Activated CD8-positive, alpha-beta T cell treated with anti-CD3 and anti-CD28 coated beads, Interleukin-2, amount 10 ng/mL, durations not matched to agents 7 days and 5 days (primary cell): ENCODE data around the gene ZNF57. TPM values are rescaled to one million over a fixed set of nuclear protein-coding genes. Genes with fewer than 3 reads are reported as not detected.
"Not testable (repeated sequence)": the region's sequence is repeated elsewhere in the genome, so short reads cannot be mapped to it uniquely, and the experiment has no call there.

Source experiments
- ATAC-seq: fragments of 150-1000 bp; cut with Tn5 transposase; one replicate; pipeline ENCODE4 v1.10.0; 2021; ENCODE audit warnings: moderate library complexity
- CTCF ChIA-PET: fragments of 350-600 bp; sonication (Branson Sonifier 250); formaldehyde crosslinking; loops from one replicate; lab custom pipeline; 2021; ENCODE audit warnings: antibody characterized with exemption; lab: Charles Lee
- POLR2A ChIA-PET: fragments of 350-600 bp; sonication (Branson Sonifier 250); formaldehyde crosslinking; loops from one replicate; lab custom pipeline; 2021; ENCODE audit warnings: antibody characterized with exemption; lab: Charles Lee
- DNase-seq: peaks from one replicate; pipeline ENCODE4 v3.0.0-alpha.2; 2020
- H3K27ac Mint-ChIP-seq: one replicate; pipeline ENCODE4 v1.8.0; 2021; ENCODE audit warnings: mild to moderate bottlenecking, mixed read lengths
- H3K27me3 Mint-ChIP-seq: one replicate; pipeline ENCODE4 v1.8.0; 2021; ENCODE audit warnings: low read depth, mixed read lengths
- H3K36me3 Mint-ChIP-seq: one replicate; pipeline ENCODE4 v1.8.0; 2021; ENCODE audit warnings: low read depth, mixed read lengths
- H3K4me1 Mint-ChIP-seq: one replicate; pipeline ENCODE4 v1.8.0; 2021; ENCODE audit warnings: low read depth, mixed read lengths
- H3K4me3 Mint-ChIP-seq: one replicate; pipeline ENCODE4 v1.8.0; 2021; ENCODE audit warnings: mild to moderate bottlenecking, mixed read lengths
- H3K9me3 Mint-ChIP-seq: one replicate; pipeline ENCODE4 v1.8.0; 2022; ENCODE audit warnings: mixed read lengths; ENCODE audit not compliant: insufficient read depth
- total RNA-seq, 2 experiments: library from RNA; stranded (reverse); gene quantifications; one replicate each; pipeline ENCODE4 v1.2.3, GENCODE V29; 2021

ZNF57 gene
- total RNA-seq, 2 experiments from 2014 or later, result 4.0 to 4.5 TPM

GRCh38 chr19:2905918-2906519 is 5.3 kb downstream of the ZNF57 start:
- Mint-ChIP-seq H3K4me1 (peaks cover 17% of the 10 kb centered on the region), H3K4me3 (no peak overlapping the region), H3K27me3 (no peaks in the 10 kb centered on the region), H3K36me3 (peaks cover 11% of the 10 kb centered on the region), H3K27ac (no peak overlapping the region), H3K9me3 (no peaks in the 10 kb centered on the region)
- CTCF ChIA-PET, result interaction anchor here (1.1 kb wide), 1 partner anchor 19 kb away, joined by 4 read pairs; no protein-coding TSS in a partner anchor
- POLR2A ChIA-PET, result no interaction called here
- ATAC-seq (no peak), DNase-seq (no peak)

- no peak overlapping the region for H3K4me3 Mint-ChIP-seq
- no peaks in the 10 kb centered on the region for H3K27me3 Mint-ChIP-seq
- no peak for ATAC-seq
- H3K9me3 Mint-ChIP-seq, result peaks cover 3% of the 10 kb centered on the region
- no peak overlapping the region for H3K27ac Mint-ChIP-seq
- peaks cover 14% of the 10 kb centered on the region for H3K36me3 Mint-ChIP-seq
- ChIA-PET POLR2A (no interaction called here), CTCF (interaction anchor here (1.1 to 2.5 kb wide), 2 partner anchors 19 to 43 kb away, joined by 4 to 11 read pairs; no protein-coding TSS in a partner anchor)
- H3K4me1 Mint-ChIP-seq, result peaks cover 15% of the 10 kb centered on the region
- no peak for DNase-seq
Observed at GRCh38 chr19:2906631-2907195, 6.0 kb downstream of the ZNF57 start.

- Mint-ChIP-seq H3K9me3 (peaks cover 27% of the 10 kb centered on the region), H3K36me3 (peaks cover 59% of the 10 kb centered on the region), H3K4me3 (no peak overlapping the region), H3K27ac (no peak overlapping the region), H3K4me1 (peaks cover 7% of the 10 kb centered on the region), H3K27me3 (no peaks in the 10 kb centered on the region)
- ChIA-PET CTCF (interaction anchor here (0.8 to 1.6 kb wide), 3 partner anchors 39 to 188 kb away, joined by 3 to 4 read pairs (median 3); no protein-coding TSS in a partner anchor), POLR2A (interaction anchor here (0.7 to 1.1 kb wide), 2 partner anchors 17 to 32 kb away, joined by 3 read pairs; no protein-coding TSS in a partner anchor)
- DNase-seq (no peak), ATAC-seq (no peak)
Observed at GRCh38 chr19:2912306-2912705, 11.6 kb downstream of the ZNF57 start.

GRCh38 chr19:2917275-2918184 is 16.8 kb downstream of the ZNF57 start:
- Mint-ChIP-seq H3K27ac (no peak overlapping the region), H3K9me3 (peaks cover 30% of the 10 kb centered on the region), H3K4me3 (no peak overlapping the region), H3K4me1 (no peaks in the 10 kb centered on the region), H3K36me3 (peaks cover 65% of the 10 kb centered on the region), H3K27me3 (no peaks in the 10 kb centered on the region)
- ATAC-seq, result no peak
- ChIA-PET POLR2A (interaction anchor here (0.7 kb wide), 1 partner anchor 13 kb away, joined by 4 read pairs; no protein-coding TSS in a partner anchor), CTCF (interaction anchor here (0.7 kb wide), 1 partner anchor 494 kb away, joined by 3 read pairs; no protein-coding TSS in a partner anchor)
- no peak for DNase-seq

GRCh38 chr19:2922987-2923386 is 22.3 kb downstream of the ZNF57 start:
- no peak overlapping the region for H3K4me3 Mint-ChIP-seq
- POLR2A ChIA-PET, result no interaction called here
- H3K36me3 Mint-ChIP-seq, result peaks cover 26% of the 10 kb centered on the region
- H3K27me3 Mint-ChIP-seq, result no peaks in the 10 kb centered on the region
- H3K27ac Mint-ChIP-seq, result no peak overlapping the region
- CTCF ChIA-PET, result interaction anchor here (0.7 to 2.7 kb wide), 3 partner anchors 11 to 38 kb away, joined by 3 to 10 read pairs (median 3); no protein-coding TSS in a partner anchor
- DNase-seq (no peak), ATAC-seq (no peak)
- H3K9me3 Mint-ChIP-seq, result peaks cover 10% of the 10 kb centered on the region
- H3K4me1 Mint-ChIP-seq, result no peaks in the 10 kb centered on the region

GRCh38 chr19:2923510-2923909 is 22.8 kb downstream of the ZNF57 start:
- no peak overlapping the region for H3K27ac Mint-ChIP-seq
- peaks cover 6% of the 10 kb centered on the region for H3K9me3 Mint-ChIP-seq
- no peaks in the 10 kb centered on the region for H3K4me1 Mint-ChIP-seq
- peaks cover 22% of the 10 kb centered on the region for H3K36me3 Mint-ChIP-seq
- ChIA-PET CTCF (interaction anchor here (0.6 to 2.7 kb wide), 4 partner anchors 10 to 710 kb away, joined by 3 to 10 read pairs (median 4); no protein-coding TSS in a partner anchor), POLR2A (interaction anchor here (0.9 kb wide), 1 partner anchor 27 kb away, joined by 3 read pairs; no protein-coding TSS in a partner anchor)
- no peak overlapping the region for H3K4me3 Mint-ChIP-seq
- DNase-seq (no peak), ATAC-seq (no peak)
- H3K27me3 Mint-ChIP-seq, result no peaks in the 10 kb centered on the region

- H3K9me3 Mint-ChIP-seq, result peaks cover 8% of the 10 kb centered on the region
- no peaks in the 10 kb centered on the region for H3K4me1 Mint-ChIP-seq
- ChIA-PET CTCF (no interaction called here), POLR2A (no interaction called here)
- DNase-seq (no peak), ATAC-seq (no peak)
- no peaks in the 10 kb centered on the region for H3K27me3 Mint-ChIP-seq
- H3K27ac Mint-ChIP-seq, result no peak overlapping the region
- peaks cover 16% of the 10 kb centered on the region for H3K36me3 Mint-ChIP-seq
- H3K4me3 Mint-ChIP-seq, result no peak overlapping the region
Observed at GRCh38 chr19:2926341-2927031, 25.8 kb downstream of the ZNF57 start.

GRCh38 chr19:2927032-2927430 is 26.3 kb downstream of the ZNF57 start:
- H3K4me1 Mint-ChIP-seq, result no peaks in the 10 kb centered on the region
- no peaks in the 10 kb centered on the region for H3K27me3 Mint-ChIP-seq
- ChIA-PET POLR2A (no interaction called here), CTCF (no interaction called here)
- peaks cover 10% of the 10 kb centered on the region for H3K9me3 Mint-ChIP-seq
- H3K36me3 Mint-ChIP-seq, result peaks cover 18% of the 10 kb centered on the region
- no peak overlapping the region for H3K27ac Mint-ChIP-seq
- no peak overlapping the region for H3K4me3 Mint-ChIP-seq
- no peak for ATAC-seq
- DNase-seq, result no peak

GRCh38 chr19:2933490-2933910 is 32.8 kb downstream of the ZNF57 start:
- CTCF ChIA-PET, result interaction anchor here (0.8 to 1.2 kb wide), 2 partner anchors 10 to 170 kb away, joined by 3 read pairs; no protein-coding TSS in a partner anchor
- peaks cover 32% of the 10 kb centered on the region for H3K9me3 Mint-ChIP-seq
- POLR2A ChIA-PET, result no interaction called here

GRCh38 chr19:2935863-2936262 is 35.1 kb downstream of the ZNF57 start:
- H3K27ac Mint-ChIP-seq, POLR2A ChIA-PET, CTCF ChIA-PET, ATAC-seq, H3K4me3 Mint-ChIP-seq, DNase-seq, H3K27me3 Mint-ChIP-seq, H3K4me1 Mint-ChIP-seq: not testable (repeated sequence)
- H3K36me3 Mint-ChIP-seq, result peaks cover 62% of the 10 kb centered on the region
- peaks cover 28% of the 10 kb centered on the region for H3K9me3 Mint-ChIP-seq

More at GRCh38 chr19:2933490-2933910, 32.8 kb downstream of the ZNF57 start:
- DNase-seq (no peak), ATAC-seq (no peak)
- Mint-ChIP-seq H3K27me3 (no peaks in the 10 kb centered on the region), H3K4me3 (no peak overlapping the region), H3K36me3 (peaks cover 64% of the 10 kb centered on the region), H3K4me1 (no peaks in the 10 kb centered on the region), H3K27ac (no peak overlapping the region)
